Smooth muscle cell (in vitro differentiated cells): ENCODE measurements around the gene TMEM30A. TPM values are rescaled to one million over a fixed set of nuclear protein-coding genes. Genes with fewer than 3 reads are reported as not detected.

ENCODE experiments used
- DNase-seq: peaks from one replicate; lab custom pipeline; 2025; ENCODE audit not compliant: unreplicated experiment; lab: John Stamatoyannopoulos, UW
- H2AFZ ChIP-seq: fragments of 200-600 bp; sonication (generic); 2 replicates; pipeline ENCODE4 v1.6.0; 2016; ENCODE audit warnings: antibody characterized with exemption, low read depth, mild to moderate bottlenecking
- H3F3A ChIP-seq: fragments of 200-600 bp; sonication (generic); 2 replicates; pipeline ENCODE4 v1.6.0; 2017; ENCODE audit warnings: antibody characterized with exemption, low read depth
- H3K27ac ChIP-seq: fragments of 200-600 bp; sonication (generic); 2 replicates; pipeline ENCODE4 v1.5.1; 2016; ENCODE audit warnings: low read depth, mild to moderate bottlenecking
- H3K27me3 ChIP-seq: fragments of 200-600 bp; sonication (generic); 2 replicates; pipeline ENCODE4 v1.6.1; 2016; ENCODE audit warnings: low read depth, mild to moderate bottlenecking
- H3K36me3 ChIP-seq: fragments of 200-600 bp; sonication (generic); 2 replicates; pipeline ENCODE4 v1.5.1; 2016; ENCODE audit warnings: low read depth
- H3K4me1 ChIP-seq: fragments of 200-600 bp; sonication (generic); 2 replicates; pipeline ENCODE4 v1.5.1; 2016; ENCODE audit warnings: low read depth
- H3K4me2 ChIP-seq: fragments of 200-600 bp; sonication (generic); 2 replicates; pipeline ENCODE4 v1.6.0; 2016; ENCODE audit warnings: mild to moderate bottlenecking
- H3K4me3 ChIP-seq: fragments of 200-600 bp; sonication (generic); 2 replicates; pipeline ENCODE4 v1.5.1; 2016; ENCODE audit warnings: mild to moderate bottlenecking
- H3K79me2 ChIP-seq: fragments of 200-600 bp; sonication (generic); 2 replicates; pipeline ENCODE4 v1.6.0; 2016; ENCODE audit warnings: low read depth, mild to moderate bottlenecking
- H3K9ac ChIP-seq: fragments of 200-600 bp; sonication (generic); 2 replicates; pipeline ENCODE4 v1.6.0; 2016; ENCODE audit warnings: low read depth
- H3K9me3 ChIP-seq: fragments of 200-600 bp; sonication (generic); replicated peaks from 2 replicates; pipeline ENCODE4 v1.5.1; 2016; ENCODE audit warnings: low read depth
- H4K20me1 ChIP-seq: fragments of 200-600 bp; sonication (generic); 2 replicates; pipeline ENCODE4 v1.6.0; 2016; ENCODE audit warnings: low read depth
- CTCF ChIP-seq: fragments of 200-600 bp; sonication (generic); IDR thresholded peaks from 2 replicates; pipeline ENCODE4 v1.5.1; 2017; ENCODE audit warnings: borderline replicate concordance, mild to moderate bottlenecking, antibody characterized with exemption; ENCODE audit not compliant: insufficient read depth, poor library complexity, severe bottlenecking
- WGBS: methylation state at CpG from one replicate; pipeline ENCODE4 v1.1.7; 2016; ENCODE audit warnings: low lambda C conversion rate; 5-methylcytosine and 5-hydroxymethylcytosine counted together
- polyA plus RNA-seq: library from polyadenylated mRNA; unstranded; fragments of >200 nt; fragmentation: Nextera tagmentation; extraction: Ambion mirVana; gene quantifications from 2 replicates; pipeline ENCODE4 v1.2.1, GENCODE V29; 2016
- total RNA-seq: library from RNA; depleted of rRNA; stranded (reverse); fragments of >200 nt; gene quantifications from 2 replicates; pipeline ENCODE4 v1.2.3, GENCODE V29; 2014

The TMEM30A gene
- total and polyA plus RNA-seq, 2 experiments from 2014 or later, result 110 to 230 TPM

GRCh38 chr6:75204217-75204958, 80.2 kb downstream of the TMEM30A start:
- TF ChIP-seq CTCF, result peak; percentile 86
- Histone ChIP-seq H3F3A (no peaks in the 10 kb centered on the region), H4K20me1 (peaks cover 43% of the 10 kb centered on the region), H2AFZ (peak overlapping the region; percentile 12), H3K9me3 (no peaks in the 10 kb centered on the region), H3K4me1 (peaks cover 24% of the 10 kb centered on the region), H3K27ac (peak overlapping the region; percentile 64), H3K9ac (peak overlapping the region; percentile 71), H3K36me3 (no peaks in the 10 kb centered on the region), H3K4me3 (peak overlapping the region; percentile 66), H3K79me2 (peaks cover 6% of the 10 kb centered on the region), H3K27me3 (peaks cover 57% of the 10 kb centered on the region), H3K4me2 (peak overlapping the region; percentile 82)
- DNase-seq, result no peak
- WGBS, result 2% methylated on average over 35 of the region's 35 CpGs

GRCh38 chr6:75203721-75204120, 80.9 kb downstream of the TMEM30A start:
- Histone ChIP-seq H3K36me3 (no peaks in the 10 kb centered on the region), H3K27ac (no peak overlapping the region), H3K4me3 (peak overlapping the region; percentile 66), H3K4me2 (peak overlapping the region; percentile 82), H3K27me3 (peaks cover 57% of the 10 kb centered on the region), H3K9me3 (no peaks in the 10 kb centered on the region), H4K20me1 (peaks cover 49% of the 10 kb centered on the region), H3K79me2 (peaks cover 6% of the 10 kb centered on the region), H3K9ac (peak overlapping the region; percentile 42), H3K4me1 (peaks cover 23% of the 10 kb centered on the region), H3F3A (no peaks in the 10 kb centered on the region), H2AFZ (no peak overlapping the region)
- no peak for TF ChIP-seq CTCF
- DNase-seq, result no peak
- 68% methylated on average over 5 of the region's 5 CpGs for WGBS

Other genes with a start within 250 kb of the TMEM30A start
- gene COL12A1, start 78.7 kb downstream of the TMEM30A start, total RNA-seq, result 154 and 214 TPM in 2 replicates
- 27.9 and 44.2 TPM in 2 replicates for gene COL12A1, start 78.7 kb downstream of the TMEM30A start, polyA plus RNA-seq
- gene COX7A2, start 41.0 kb downstream of the TMEM30A start, total RNA-seq, result 321 and 1,287 TPM in 2 replicates
- 771 and 802 TPM in 2 replicates for gene COX7A2, start 41.0 kb downstream of the TMEM30A start, polyA plus RNA-seq
- gene FILIP1, start 209.0 kb upstream of the TMEM30A start, total RNA-seq, result 3.5 and 4.4 TPM in 2 replicates
- gene FILIP1, start 209.0 kb upstream of the TMEM30A start, polyA plus RNA-seq, result 2.1 and 3.0 TPM in 2 replicates